Thyroid gland (tissue), 4 donors: Measurements from ENCODE around the gene VWDE. TPM values are rescaled to one million over a fixed set of nuclear protein-coding genes. Genes with fewer than 3 reads are reported as not detected.

ENCODE experiments used
- DNase-seq, 2 donors: peaks; one replicate each; pipeline ENCODE4 v3.0.0-alpha.2; 2019
- H3K27ac ChIP-seq, 3 donors: fragments of 200-600 bp; sonication (generic); 1 replicate in 2 of 3; 2 replicates in 1 of 3; pipeline ENCODE4 v1.5.1; 2016 to 2019; ENCODE audit warnings: mild to moderate bottlenecking in 1 of 3, moderate library complexity in 1 of 3
- H3K27me3 ChIP-seq: fragments of 200-600 bp; sonication (generic); one replicate; pipeline ENCODE4 v1.5.1; 2019
- H3K36me3 ChIP-seq, 2 donors: fragments of 200-600 bp; sonication (generic); one replicate each; pipeline ENCODE4 v1.5.1; 2016 to 2019
- H3K4me1 ChIP-seq, 2 donors: fragments of 200-600 bp; sonication (generic); one replicate each; pipeline ENCODE4 v1.5.1; 2017 to 2019
- H3K4me3 ChIP-seq, 3 donors: fragments of 200-600 bp; sonication (generic); replicated peaks in 1 of 3; 1 replicate in 2 of 3; 2 replicates in 1 of 3; pipeline ENCODE4 v1.5.1; 2016; ENCODE audit warnings: mild to moderate bottlenecking in 1 of 3
- H3K9me3 ChIP-seq: fragments of 200-600 bp; sonication (generic); one replicate; pipeline ENCODE4 v1.5.1; 2017
- POLR2A ChIP-seq, 2 donors: fragments of 450-650 bp; IDR thresholded peaks; one replicate each; pipeline ENCODE4 v1.6.1; 2017; ENCODE audit warnings: antibody characterized with exemption in 2 of 2, mild to moderate bottlenecking in 2 of 2, moderate library complexity in 1 of 2
- WGBS, 2 donors: methylation state at CpG; one replicate each; pipeline ENCODE4 v1.1.5; 2017; 5-methylcytosine and 5-hydroxymethylcytosine counted together
- intact Hi-C: fragments of 100-400 bp; cut with DNase I; formaldehyde crosslinking; loops from one replicate; pipeline ENCODE4 v1.15.1; 2023
- total RNA-seq, 4 donors: library from RNA; depleted of rRNA; stranded (reverse); fragments of >200 nt; gene quantifications; one replicate each; pipeline ENCODE4 v1.2.3, GENCODE V29; 2016
- TF ChIP-seq, protein P1 (sequence below), 6 experiments: fragments of 200-600 bp in 3 of 6; fragments of 450-650 bp in 3 of 6; sonication (generic) in 3 of 6; IDR thresholded peaks; one replicate each; pipeline ENCODE4 v1.5.1; 2016 to 2019; ENCODE audit warnings: antibody characterized with exemption in 6 of 6, mild to moderate bottlenecking in 2 of 6, inconsistent platforms in 1 of 6, moderate library complexity in 1 of 6

Gene VWDE
- total RNA-seq, 4 donors from 2014 or later: 2.7 to 15.1 (median 9.7) TPM

DNA sequence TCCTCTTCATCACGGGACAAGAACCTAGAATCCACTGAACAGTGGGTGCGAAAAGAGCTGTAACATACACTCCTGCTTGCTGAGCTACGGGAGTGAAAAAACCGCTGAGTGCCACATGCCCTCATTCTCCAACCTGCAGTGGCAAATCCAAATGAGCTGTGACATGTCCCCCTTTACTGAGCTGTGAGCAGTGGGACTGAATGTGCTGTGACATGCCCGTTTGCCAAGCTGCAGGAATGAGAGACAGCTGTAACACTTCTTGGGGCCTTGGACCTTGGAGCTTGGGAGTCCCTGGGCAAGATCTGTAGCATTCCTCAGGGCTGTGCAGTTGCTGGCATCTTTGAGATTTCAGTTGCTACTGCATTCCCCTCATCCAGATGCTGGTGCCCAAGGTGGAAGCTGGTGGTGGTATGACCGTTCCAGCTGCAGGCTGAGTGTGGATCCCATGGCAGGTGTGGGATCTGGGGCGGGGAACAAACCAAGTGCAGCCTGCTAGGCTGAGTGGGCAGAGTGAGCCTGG, 107.6 kb downstream of the VWDE start:
- H3K27ac ChIP-seq: no peak overlapping the region
- intact Hi-C loops: no loop called here
- 90 to 94% methylated on average over 7 of the region's 7 CpGs for WGBS, 2 donors
- no peaks in the 10 kb centered on the region for H3K36me3 ChIP-seq
- no peaks in the 10 kb centered on the region for H3K27me3 ChIP-seq
- TF ChIP-seq, protein P1, sequence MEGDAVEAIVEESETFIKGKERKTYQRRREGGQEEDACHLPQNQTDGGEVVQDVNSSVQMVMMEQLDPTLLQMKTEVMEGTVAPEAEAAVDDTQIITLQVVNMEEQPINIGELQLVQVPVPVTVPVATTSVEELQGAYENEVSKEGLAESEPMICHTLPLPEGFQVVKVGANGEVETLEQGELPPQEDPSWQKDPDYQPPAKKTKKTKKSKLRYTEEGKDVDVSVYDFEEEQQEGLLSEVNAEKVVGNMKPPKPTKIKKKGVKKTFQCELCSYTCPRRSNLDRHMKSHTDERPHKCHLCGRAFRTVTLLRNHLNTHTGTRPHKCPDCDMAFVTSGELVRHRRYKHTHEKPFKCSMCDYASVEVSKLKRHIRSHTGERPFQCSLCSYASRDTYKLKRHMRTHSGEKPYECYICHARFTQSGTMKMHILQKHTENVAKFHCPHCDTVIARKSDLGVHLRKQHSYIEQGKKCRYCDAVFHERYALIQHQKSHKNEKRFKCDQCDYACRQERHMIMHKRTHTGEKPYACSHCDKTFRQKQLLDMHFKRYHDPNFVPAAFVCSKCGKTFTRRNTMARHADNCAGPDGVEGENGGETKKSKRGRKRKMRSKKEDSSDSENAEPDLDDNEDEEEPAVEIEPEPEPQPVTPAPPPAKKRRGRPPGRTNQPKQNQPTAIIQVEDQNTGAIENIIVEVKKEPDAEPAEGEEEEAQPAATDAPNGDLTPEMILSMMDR (IDR thresholded peaks at IDR 0.05): no peak
- no peak for TF ChIP-seq POLR2A (IDR thresholded peaks at IDR 0.05)
- H3K4me1 ChIP-seq: no peaks in the 10 kb centered on the region
- DNase-seq: no peak
- no peaks in the 10 kb centered on the region for H3K9me3 ChIP-seq
- H3K4me3 ChIP-seq: no peak overlapping the region

DNA sequence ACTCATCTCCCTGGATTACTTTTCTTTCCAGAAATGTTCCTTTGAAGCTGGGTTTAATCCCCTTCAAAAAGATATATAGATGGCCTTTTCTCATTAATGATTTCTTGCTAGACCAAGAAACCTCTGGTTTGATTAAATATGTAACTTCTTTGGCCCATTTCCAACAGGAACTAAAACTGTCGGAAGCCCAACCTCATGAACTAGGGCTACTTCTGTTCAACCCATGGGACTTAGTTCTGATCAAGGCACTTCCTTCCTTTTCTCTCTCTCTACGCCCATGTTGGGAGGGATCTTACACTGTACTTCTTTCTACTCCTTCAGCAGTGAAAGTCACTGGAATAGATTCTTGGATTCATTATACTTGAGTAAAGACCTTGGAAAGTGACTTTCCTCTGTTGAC, 109.0 kb downstream of the VWDE start:
- TF ChIP-seq POLR2A (IDR thresholded peaks at IDR 0.05): no peak
- TF ChIP-seq, protein P1 (IDR thresholded peaks at IDR 0.05): no peak
- no peak overlapping the region for H3K27ac ChIP-seq
- H3K36me3 ChIP-seq: no peaks in the 10 kb centered on the region
- no peaks in the 10 kb centered on the region for H3K4me1 ChIP-seq
- H3K9me3 ChIP-seq: no peaks in the 10 kb centered on the region
- no peak for DNase-seq
- H3K27me3 ChIP-seq: no peaks in the 10 kb centered on the region
- no peak overlapping the region for H3K4me3 ChIP-seq
- 57 to 68% methylated on average over 2 of the region's 2 CpGs for WGBS, 2 donors
- intact Hi-C loops: no loop called here

GRCh38 chr7:12291870-12292269, 111.8 kb downstream of the VWDE start:
- Histone ChIP-seq H3K27me3 (no peaks in the 10 kb centered on the region), H3K4me1 (no peaks in the 10 kb centered on the region), H3K4me3 (no peak overlapping the region), H3K9me3 (no peaks in the 10 kb centered on the region), H3K36me3 (no peaks in the 10 kb centered on the region), H3K27ac (no peak overlapping the region)
- TF ChIP-seq POLR2A (IDR thresholded peaks at IDR 0.05): no peak
- TF ChIP-seq, protein P1 (IDR thresholded peaks at IDR 0.05): no peak
- intact Hi-C loops: no loop called here
- 74 to 89% methylated on average over 1 of the region's 1 CpG for WGBS, 2 donors
- no peak for DNase-seq

DNA sequence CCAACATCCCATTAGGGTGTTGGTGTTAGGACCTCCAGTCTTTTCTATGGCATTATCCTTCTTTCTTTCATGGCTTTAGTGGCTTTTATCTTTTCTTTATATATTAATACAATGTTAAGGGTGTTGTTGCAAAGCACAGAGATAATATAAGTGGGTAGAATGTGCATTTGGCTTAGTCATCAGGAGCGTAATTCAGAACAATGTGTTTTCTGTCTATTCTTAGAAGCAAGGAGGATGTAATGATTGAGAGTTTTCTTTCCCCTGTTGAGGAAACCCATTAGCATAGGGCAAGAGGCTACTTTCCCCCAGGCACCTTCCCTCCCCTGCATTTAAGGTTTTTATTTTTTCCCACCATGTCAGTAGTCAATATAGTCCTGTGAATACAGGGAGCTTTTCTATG, 112.9 kb downstream of the VWDE start:
- TF ChIP-seq, protein P1 (IDR thresholded peaks at IDR 0.05): no peak
- no peak for TF ChIP-seq POLR2A (IDR thresholded peaks at IDR 0.05)
- Histone ChIP-seq H3K4me3 (no peak overlapping the region), H3K9me3 (no peaks in the 10 kb centered on the region), H3K27ac (no peak overlapping the region), H3K36me3 (no peaks in the 10 kb centered on the region), H3K27me3 (no peaks in the 10 kb centered on the region), H3K4me1 (no peaks in the 10 kb centered on the region)
- DNase-seq: no peak
- intact Hi-C loops: no loop called here
- 84 to 88% methylated on average over 1 of the region's 1 CpG for WGBS, 2 donors

- Histone ChIP-seq H3K27ac (no peak overlapping the region), H3K27me3 (no peaks in the 10 kb centered on the region), H3K4me1 (no peaks in the 10 kb centered on the region), H3K9me3 (no peaks in the 10 kb centered on the region), H3K4me3 (no peak overlapping the region), H3K36me3 (no peaks in the 10 kb centered on the region)
- TF ChIP-seq POLR2A (IDR thresholded peaks at IDR 0.05): no peak
- TF ChIP-seq, protein P1 (IDR thresholded peaks at IDR 0.05): no peak
- no peak for DNase-seq
- intact Hi-C loops: no loop called here
- WGBS, 2 donors: 75 to 81% methylated on average over 5 to 6 of the region's 6 CpGs
These were observed 113.7 kb downstream of the VWDE start for GRCh38 chr7:12289996-12290395.
